DOHH2 (cell line): ENCODE results near the gene WDR33.

Source experiments
- CTCF ChIP-seq: fragments of 200-600 bp; sonication (generic); IDR thresholded peaks from one replicate; pipeline ENCODE4 v1.5.1; 2014; ENCODE audit warnings: antibody characterized with exemption, mild to moderate bottlenecking, low read depth, low read length; ENCODE audit not compliant: poor library complexity, severe bottlenecking
- EZH2phosphoT487 ChIP-seq: fragments of 200-600 bp; sonication (generic); IDR thresholded peaks from 2 replicates; pipeline ENCODE4 v1.6.1; 2017; ENCODE audit warnings: borderline replicate concordance, mild to moderate bottlenecking, antibody characterized with exemption, low read length, moderate library complexity, mixed read lengths

- TF ChIP-seq CTCF, result no peak
- no peak for TF ChIP-seq EZH2phosphoT487
Observed at GRCh38 chr2:127665267-127665893, 145.6 kb downstream of the WDR33 start.
